Liver (tissue), 9 donors: ENCODE data around the gene ZNF140. TPM values are rescaled to one million over a fixed set of nuclear protein-coding genes. Genes with fewer than 3 reads are reported as not detected.

Experiments used
- DNase-seq: peaks from one replicate; pipeline ENCODE4 v3.0.0-alpha.2; 2017; ENCODE audit warnings: low spot score
- H3K27ac ChIP-seq, 2 donors: one replicate each; pipeline ENCODE4 v1.7.0; 2013; ENCODE audit warnings: inconsistent platforms in 2 of 2, low read length in 2 of 2, control low read depth in 1 of 2, low read depth in 1 of 2, mild to moderate bottlenecking in 1 of 2
- H3K27me3 ChIP-seq, 4 donors: one replicate each; pipeline versions ENCODE4 v1.6.1 to v1.7.0; 2013; ENCODE audit warnings: low read length in 3 of 4, inconsistent platforms in 1 of 4, mild to moderate bottlenecking in 1 of 4, moderate library complexity in 1 of 4; ENCODE audit not compliant: control insufficient read depth in 4 of 4, insufficient read depth in 4 of 4
- H3K36me3 ChIP-seq, 4 donors: one replicate each; pipeline versions ENCODE4 v1.6.1 to v1.7.0; 2013; ENCODE audit warnings: low read length in 3 of 4, mild to moderate bottlenecking in 3 of 4, low read depth in 1 of 4, moderate library complexity in 1 of 4; ENCODE audit not compliant: control insufficient read depth in 4 of 4, insufficient read depth in 3 of 4
- H3K4me1 ChIP-seq, 4 donors: one replicate each; pipeline versions ENCODE4 v1.6.1 to v1.7.0; 2013; ENCODE audit warnings: low read length in 3 of 4, mild to moderate bottlenecking in 3 of 4, moderate library complexity in 1 of 4; ENCODE audit not compliant: control insufficient read depth in 4 of 4, insufficient read depth in 4 of 4
- H3K4me3 ChIP-seq, 3 donors: one replicate each; pipeline versions ENCODE4 v1.6.1 to v1.7.0; 2013; ENCODE audit warnings: low read length in 3 of 3, control low read depth in 1 of 3, low read depth in 1 of 3, mild to moderate bottlenecking in 1 of 3
- H3K9ac ChIP-seq, 2 donors: one replicate each; pipeline ENCODE4 v1.7.0; 2013; ENCODE audit warnings: low read length in 2 of 2, mild to moderate bottlenecking in 2 of 2, moderate library complexity in 2 of 2, control low read depth in 1 of 2, low read depth in 1 of 2
- H3K9me3 ChIP-seq, 4 donors: one replicate each; pipeline versions ENCODE4 v1.6.1 to v1.7.0; 2013; ENCODE audit warnings: low read length in 3 of 4; ENCODE audit not compliant: control insufficient read depth in 4 of 4
- EGR1 ChIP-seq, 2 donors: IDR thresholded peaks; 2 replicates each; pipeline ENCODE4 v1.6.1; 2016 to 2018; ENCODE audit warnings: antibody characterized with exemption in 2 of 2, low read depth in 2 of 2
- FOXA1 ChIP-seq: IDR thresholded peaks from 2 replicates; pipeline ENCODE4 v1.6.1; 2016; ENCODE audit warnings: antibody characterized with exemption
- FOXA2 ChIP-seq: IDR thresholded peaks from 2 replicates; pipeline ENCODE4 v1.6.1; 2016; ENCODE audit warnings: antibody characterized with exemption
- GABPA ChIP-seq, 2 donors: IDR thresholded peaks in 1 of 2; conservative IDR thresholded peaks in 1 of 2; 2 replicates each; pipeline ENCODE4 v1.6.1; 2016; ENCODE audit warnings: antibody characterized with exemption in 2 of 2, mild to moderate bottlenecking in 1 of 2, moderate library complexity in 1 of 2
- HNF4A ChIP-seq, 2 donors: conservative IDR thresholded peaks; 2 replicates each; pipeline ENCODE4 v1.6.1; 2016; ENCODE audit warnings: antibody characterized with exemption in 2 of 2, mild to moderate bottlenecking in 2 of 2
- JUND ChIP-seq, 2 donors: IDR thresholded peaks; 2 replicates each; pipeline ENCODE4 v1.6.1; 2016; ENCODE audit warnings: antibody characterized with exemption in 2 of 2
- MAX ChIP-seq: IDR thresholded peaks from 2 replicates; pipeline ENCODE4 v1.6.1; 2016; ENCODE audit warnings: antibody characterized with exemption
- NR2F2 ChIP-seq: IDR thresholded peaks from 2 replicates; pipeline ENCODE4 v1.6.1; 2016; ENCODE audit warnings: antibody characterized with exemption
- RAD21 ChIP-seq, 2 donors: IDR thresholded peaks; 2 replicates each; pipeline ENCODE4 v1.6.1; 2016; ENCODE audit warnings: antibody characterized with exemption in 2 of 2, mild to moderate bottlenecking in 2 of 2
- REST ChIP-seq: IDR thresholded peaks from 2 replicates; pipeline ENCODE4 v1.6.1; 2016; ENCODE audit warnings: antibody characterized with exemption, mild to moderate bottlenecking
- YY1 ChIP-seq: IDR thresholded peaks from 2 replicates; pipeline ENCODE4 v1.6.1; 2016; ENCODE audit warnings: antibody characterized with exemption, mild to moderate bottlenecking
- WGBS: extraction: QIAGEN DNeasy Blood & Tissue Kit; methylation state at CpG from one replicate; pipeline ENCODE4 v1.1.7; 2013; 5-methylcytosine and 5-hydroxymethylcytosine counted together
- polyA plus RNA-seq, 2 donors: library from polyadenylated mRNA; stranded (reverse) in 1 of 2; unstranded in 1 of 2; fragments of 200-250 nt in 1 of 2; fragments of >200 nt in 1 of 2; fragmentation: Nextera tagmentation in 1 of 2; extraction: Ambion mirVana in 1 of 2; gene quantifications; one replicate each; pipeline versions ENCODE4 v1.2.1 to v1.2.3, GENCODE V29; 2013 to 2015
- total RNA-seq, 2 donors: library from RNA; depleted of rRNA; stranded (reverse); fragments of >200 nt; gene quantifications; one replicate each; pipeline ENCODE4 v1.2.3, GENCODE V29; 2014
- TF ChIP-seq, protein P1 (sequence below): IDR thresholded peaks from 2 replicates; pipeline ENCODE4 v1.6.1; 2016; ENCODE audit warnings: antibody characterized with exemption
- TF ChIP-seq, protein P2 (sequence below): IDR thresholded peaks from 2 replicates; pipeline ENCODE4 v1.6.1; 2016; ENCODE audit warnings: antibody characterized with exemption
- TF ChIP-seq, protein P3 (sequence below): fragments of 150-350 bp; IDR thresholded peaks from 2 replicates; pipeline ENCODE4 v1.5.1; 2017; ENCODE audit warnings: improper control_type of control experiment, low read depth, low read length; ENCODE audit not compliant: missing input control
- donor health status: healthy.
- donor health status: healthy.
- donor health status: healthy.
- donor health status: healthy.
- donor health status: healthy.

Gene ZNF140
- total and polyA plus RNA-seq, 4 donors, result 5.2 to 12.4 (median 8.2) TPM

DNA sequence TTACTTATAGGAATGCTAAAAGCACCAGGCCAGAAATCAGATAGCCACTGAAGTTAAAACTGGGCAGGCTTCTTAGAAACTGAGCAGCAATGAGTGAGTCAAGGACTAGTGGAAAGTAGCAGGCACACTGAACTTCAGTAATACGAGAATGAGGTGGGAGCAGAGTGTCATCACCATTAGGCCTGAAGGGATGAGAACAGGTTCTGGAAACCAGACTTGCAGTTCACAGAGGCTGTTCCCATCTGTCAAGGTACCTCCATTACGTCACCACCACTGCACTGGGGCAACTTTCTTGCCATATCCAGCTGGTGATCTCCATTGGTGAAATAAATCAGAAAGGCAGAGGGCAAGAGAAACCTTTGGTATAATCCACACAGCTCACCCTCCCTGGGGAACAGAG is 65.3 kb downstream of the ZNF140 start:
- no peak for DNase-seq
- Histone ChIP-seq H3K9ac (no peak overlapping the region), H3K9me3 (peaks cover 40 to 81% (median 55%) of the 10 kb centered on the region in 4 donors), H3K27ac (no peak overlapping the region), H3K4me1 (no peaks in the 10 kb centered on the region), H3K36me3 (peaks cover 14 to 68% (median 56%) of the 10 kb centered on the region in 4 donors), H3K27me3 (no peaks in the 10 kb centered on the region), H3K4me3 (peak overlapping the region in 2 of 3 donors; percentile 55 to 64)
- WGBS, result 97% methylated on average over 2 of the region's 2 CpGs
- TF ChIP-seq JUND (IDR thresholded peaks at IDR 0.05) (no peak), YY1 (no peak)

DNA sequence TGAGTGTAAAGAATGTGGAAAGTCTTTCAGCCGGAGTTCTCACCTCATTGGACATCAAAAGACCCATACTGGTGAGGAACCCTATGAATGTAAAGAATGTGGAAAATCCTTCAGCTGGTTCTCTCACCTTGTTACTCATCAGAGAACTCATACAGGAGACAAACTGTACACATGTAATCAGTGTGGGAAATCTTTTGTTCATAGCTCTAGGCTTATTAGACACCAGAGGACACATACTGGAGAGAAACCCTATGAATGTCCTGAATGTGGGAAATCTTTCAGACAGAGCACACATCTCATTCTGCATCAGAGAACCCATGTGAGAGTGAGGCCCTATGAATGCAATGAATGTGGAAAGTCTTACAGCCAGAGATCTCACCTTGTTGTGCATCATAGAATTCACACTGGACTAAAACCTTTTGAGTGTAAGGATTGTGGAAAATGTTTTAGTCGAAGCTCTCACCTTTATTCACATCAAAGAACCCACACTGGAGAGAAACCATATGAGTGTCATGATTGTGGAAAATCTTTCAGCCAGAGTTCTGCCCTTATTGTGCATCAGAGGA is 75.5 kb downstream of the ZNF140 start:
- WGBS, result 96% methylated on average over 2 of the region's 2 CpGs
- no peak overlapping the region for H3K9ac ChIP-seq
- no peaks in the 10 kb centered on the region for H3K4me1 ChIP-seq
- no peak for DNase-seq
- H3K27me3 ChIP-seq, result no peaks in the 10 kb centered on the region
- peaks cover 20 to 68% (median 59%) of the 10 kb centered on the region in 4 donors for H3K36me3 ChIP-seq
- H3K4me3 ChIP-seq, result peak overlapping the region in 2 of 3 donors; percentile 60 to 74
- TF ChIP-seq EGR1 (IDR thresholded peaks at IDR 0.05; ENCODE audit: low read depth in 2 of 2), result no peak
- TF ChIP-seq FOXA2, result no peak
- TF ChIP-seq, protein P1, sequence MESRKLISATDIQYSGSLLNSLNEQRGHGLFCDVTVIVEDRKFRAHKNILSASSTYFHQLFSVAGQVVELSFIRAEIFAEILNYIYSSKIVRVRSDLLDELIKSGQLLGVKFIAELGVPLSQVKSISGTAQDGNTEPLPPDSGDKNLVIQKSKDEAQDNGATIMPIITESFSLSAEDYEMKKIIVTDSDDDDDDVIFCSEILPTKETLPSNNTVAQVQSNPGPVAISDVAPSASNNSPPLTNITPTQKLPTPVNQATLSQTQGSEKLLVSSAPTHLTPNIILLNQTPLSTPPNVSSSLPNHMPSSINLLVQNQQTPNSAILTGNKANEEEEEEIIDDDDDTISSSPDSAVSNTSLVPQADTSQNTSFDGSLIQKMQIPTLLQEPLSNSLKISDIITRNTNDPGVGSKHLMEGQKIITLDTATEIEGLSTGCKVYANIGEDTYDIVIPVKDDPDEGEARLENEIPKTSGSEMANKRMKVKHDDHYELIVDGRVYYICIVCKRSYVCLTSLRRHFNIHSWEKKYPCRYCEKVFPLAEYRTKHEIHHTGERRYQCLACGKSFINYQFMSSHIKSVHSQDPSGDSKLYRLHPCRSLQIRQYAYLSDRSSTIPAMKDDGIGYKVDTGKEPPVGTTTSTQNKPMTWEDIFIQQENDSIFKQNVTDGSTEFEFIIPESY, result no peak
- no peak for TF ChIP-seq JUND (IDR thresholded peaks at IDR 0.05)
- TF ChIP-seq FOXA1, result no peak
- TF ChIP-seq HNF4A (conservative IDR thresholded peaks at IDR 0.05), result no peak
- no peak for TF ChIP-seq REST
- no peak for TF ChIP-seq RAD21 (IDR thresholded peaks at IDR 0.05)
- TF ChIP-seq YY1, result no peak
- TF ChIP-seq GABPA (IDR thresholded peaks at IDR 0.05 in 1 of 2, conservative IDR thresholded peaks at IDR 0.05 in 1 of 2), result no peak
- no peak for TF ChIP-seq NR2F2
- TF ChIP-seq, protein P2, sequence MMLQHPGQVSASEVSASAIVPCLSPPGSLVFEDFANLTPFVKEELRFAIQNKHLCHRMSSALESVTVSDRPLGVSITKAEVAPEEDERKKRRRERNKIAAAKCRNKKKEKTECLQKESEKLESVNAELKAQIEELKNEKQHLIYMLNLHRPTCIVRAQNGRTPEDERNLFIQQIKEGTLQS, result no peak
- no peak for TF ChIP-seq MAX
- TF ChIP-seq, protein P3, sequence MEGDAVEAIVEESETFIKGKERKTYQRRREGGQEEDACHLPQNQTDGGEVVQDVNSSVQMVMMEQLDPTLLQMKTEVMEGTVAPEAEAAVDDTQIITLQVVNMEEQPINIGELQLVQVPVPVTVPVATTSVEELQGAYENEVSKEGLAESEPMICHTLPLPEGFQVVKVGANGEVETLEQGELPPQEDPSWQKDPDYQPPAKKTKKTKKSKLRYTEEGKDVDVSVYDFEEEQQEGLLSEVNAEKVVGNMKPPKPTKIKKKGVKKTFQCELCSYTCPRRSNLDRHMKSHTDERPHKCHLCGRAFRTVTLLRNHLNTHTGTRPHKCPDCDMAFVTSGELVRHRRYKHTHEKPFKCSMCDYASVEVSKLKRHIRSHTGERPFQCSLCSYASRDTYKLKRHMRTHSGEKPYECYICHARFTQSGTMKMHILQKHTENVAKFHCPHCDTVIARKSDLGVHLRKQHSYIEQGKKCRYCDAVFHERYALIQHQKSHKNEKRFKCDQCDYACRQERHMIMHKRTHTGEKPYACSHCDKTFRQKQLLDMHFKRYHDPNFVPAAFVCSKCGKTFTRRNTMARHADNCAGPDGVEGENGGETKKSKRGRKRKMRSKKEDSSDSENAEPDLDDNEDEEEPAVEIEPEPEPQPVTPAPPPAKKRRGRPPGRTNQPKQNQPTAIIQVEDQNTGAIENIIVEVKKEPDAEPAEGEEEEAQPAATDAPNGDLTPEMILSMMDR, result no peak
- H3K27ac ChIP-seq, result no peak overlapping the region
- H3K9me3 ChIP-seq, result peaks cover 49 to 87% (median 80%) of the 10 kb centered on the region in 4 donors

Other genes with a start within 250 kb of the ZNF140 start
- gene CHFR, start 193.3 kb upstream of the ZNF140 start, total RNA-seq, result 10 to 100 TPM; 21.7 to 23.4 TPM
- gene CHFR, start 193.3 kb upstream of the ZNF140 start, polyA plus RNA-seq, result 1 to 10 TPM; 7.0 to 7.5 TPM
- 1 to 10 TPM; 3.6 to 9.5 TPM for gene ZNF605, start 124.6 kb upstream of the ZNF140 start, total RNA-seq
- gene ZNF605, start 124.6 kb upstream of the ZNF140 start, polyA plus RNA-seq, result 1 to 10 TPM; 1.2 to 3.5 TPM
- gene ZNF26, start 94.6 kb upstream of the ZNF140 start, total RNA-seq, result 1 to 10 TPM; 6.9 to 9.5 TPM
- gene ZNF26, start 94.6 kb upstream of the ZNF140 start, polyA plus RNA-seq, result 1 to 10 TPM; 1.7 to 2.8 TPM
- gene ZNF84, start 43.4 kb upstream of the ZNF140 start, total RNA-seq, result 10 to 100 TPM in 1 of 2 donors, 1 to 10 TPM in 1; 9.5 to 15.6 TPM
- gene ZNF84, start 43.4 kb upstream of the ZNF140 start, polyA plus RNA-seq, result 1 to 10 TPM; 3.2 to 4.8 TPM
- 1 to 10 TPM in 1 of 2 donors, under 1 TPM in 1; 0.61 to 1.3 TPM for gene ZNF891, start 49.4 kb downstream of the ZNF140 start, total RNA-seq
- under 1 TPM; 0.13 to 0.29 TPM for gene ZNF891, start 49.4 kb downstream of the ZNF140 start, polyA plus RNA-seq
- gene ZNF10, start 49.7 kb downstream of the ZNF140 start, total RNA-seq, result 1 to 10 TPM; 5.4 to 5.6 TPM
- gene ZNF10, start 49.7 kb downstream of the ZNF140 start, polyA plus RNA-seq, result 1 to 10 TPM; 1.8 to 3.1 TPM
- 10 to 100 TPM; 14.3 to 23.0 TPM for gene ZNF268, start 100.6 kb downstream of the ZNF140 start, total RNA-seq
- 1 to 10 TPM; 4.8 to 7.1 TPM for gene ZNF268, start 100.6 kb downstream of the ZNF140 start, polyA plus RNA-seq
- gene ANHX, start 155.0 kb downstream of the ZNF140 start, total RNA-seq, result not detected
- gene ANHX, start 155.0 kb downstream of the ZNF140 start, polyA plus RNA-seq, result not detected